ENCODE measurements around the gene LAMB1.

DNA sequence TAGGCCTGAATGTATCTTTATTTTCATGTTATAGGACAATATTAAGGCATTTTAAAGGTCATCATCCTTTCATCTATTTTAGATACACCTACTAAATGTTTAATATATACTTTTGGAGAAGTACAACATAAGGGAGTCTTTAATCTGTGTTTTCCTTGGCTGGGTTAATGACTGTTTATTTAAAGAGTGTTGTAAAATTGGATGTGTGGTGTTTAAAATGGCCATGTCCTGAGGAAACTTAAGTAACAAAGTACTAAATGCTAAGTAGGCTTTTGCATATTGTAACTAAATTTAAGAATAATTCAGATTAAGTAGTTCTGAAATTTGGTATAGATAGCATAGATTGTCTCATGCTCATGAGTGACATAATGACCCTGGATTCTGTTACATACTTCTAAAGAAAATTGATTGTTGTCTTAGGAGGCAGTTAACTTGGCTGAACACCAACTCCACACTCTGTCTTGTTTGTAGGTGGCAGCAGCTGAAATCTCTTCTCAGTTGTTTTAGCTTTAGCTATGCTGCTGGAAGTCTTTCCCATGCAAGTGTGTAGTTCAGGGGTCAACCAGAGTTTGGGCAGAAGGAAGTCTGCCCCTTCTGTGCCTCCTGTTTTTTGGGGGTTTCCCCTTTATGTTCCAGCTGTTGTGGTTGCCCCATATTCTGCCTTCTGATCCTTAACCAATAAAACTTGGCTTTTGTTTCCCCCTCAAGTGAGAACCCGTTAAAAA is 82.8 kb downstream of the LAMB1 start:
- TF ChIP-seq, protein P1, sequence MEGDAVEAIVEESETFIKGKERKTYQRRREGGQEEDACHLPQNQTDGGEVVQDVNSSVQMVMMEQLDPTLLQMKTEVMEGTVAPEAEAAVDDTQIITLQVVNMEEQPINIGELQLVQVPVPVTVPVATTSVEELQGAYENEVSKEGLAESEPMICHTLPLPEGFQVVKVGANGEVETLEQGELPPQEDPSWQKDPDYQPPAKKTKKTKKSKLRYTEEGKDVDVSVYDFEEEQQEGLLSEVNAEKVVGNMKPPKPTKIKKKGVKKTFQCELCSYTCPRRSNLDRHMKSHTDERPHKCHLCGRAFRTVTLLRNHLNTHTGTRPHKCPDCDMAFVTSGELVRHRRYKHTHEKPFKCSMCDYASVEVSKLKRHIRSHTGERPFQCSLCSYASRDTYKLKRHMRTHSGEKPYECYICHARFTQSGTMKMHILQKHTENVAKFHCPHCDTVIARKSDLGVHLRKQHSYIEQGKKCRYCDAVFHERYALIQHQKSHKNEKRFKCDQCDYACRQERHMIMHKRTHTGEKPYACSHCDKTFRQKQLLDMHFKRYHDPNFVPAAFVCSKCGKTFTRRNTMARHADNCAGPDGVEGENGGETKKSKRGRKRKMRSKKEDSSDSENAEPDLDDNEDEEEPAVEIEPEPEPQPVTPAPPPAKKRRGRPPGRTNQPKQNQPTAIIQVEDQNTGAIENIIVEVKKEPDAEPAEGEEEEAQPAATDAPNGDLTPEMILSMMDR (conservative IDR thresholded peaks at IDR 0.05; ENCODE audit: low read length) = no peak
- TF ChIP-seq EZH2phosphoT487 (IDR thresholded peaks at IDR 0.05; ENCODE audit: borderline replicate concordance, low read depth, low read length) = no peak
